ENCODE data around the gene STAT5B. TPM values are rescaled to one million over a fixed set of nuclear protein-coding genes. Genes with fewer than 3 reads are reported as not detected.

The STAT5B gene
- total and polyA plus RNA-seq, 2 of the 13 experiments (the other 11 are each of a cell fraction or from before 2014, with no cell fraction given): 21.0 to 42.8 TPM

DNA sequence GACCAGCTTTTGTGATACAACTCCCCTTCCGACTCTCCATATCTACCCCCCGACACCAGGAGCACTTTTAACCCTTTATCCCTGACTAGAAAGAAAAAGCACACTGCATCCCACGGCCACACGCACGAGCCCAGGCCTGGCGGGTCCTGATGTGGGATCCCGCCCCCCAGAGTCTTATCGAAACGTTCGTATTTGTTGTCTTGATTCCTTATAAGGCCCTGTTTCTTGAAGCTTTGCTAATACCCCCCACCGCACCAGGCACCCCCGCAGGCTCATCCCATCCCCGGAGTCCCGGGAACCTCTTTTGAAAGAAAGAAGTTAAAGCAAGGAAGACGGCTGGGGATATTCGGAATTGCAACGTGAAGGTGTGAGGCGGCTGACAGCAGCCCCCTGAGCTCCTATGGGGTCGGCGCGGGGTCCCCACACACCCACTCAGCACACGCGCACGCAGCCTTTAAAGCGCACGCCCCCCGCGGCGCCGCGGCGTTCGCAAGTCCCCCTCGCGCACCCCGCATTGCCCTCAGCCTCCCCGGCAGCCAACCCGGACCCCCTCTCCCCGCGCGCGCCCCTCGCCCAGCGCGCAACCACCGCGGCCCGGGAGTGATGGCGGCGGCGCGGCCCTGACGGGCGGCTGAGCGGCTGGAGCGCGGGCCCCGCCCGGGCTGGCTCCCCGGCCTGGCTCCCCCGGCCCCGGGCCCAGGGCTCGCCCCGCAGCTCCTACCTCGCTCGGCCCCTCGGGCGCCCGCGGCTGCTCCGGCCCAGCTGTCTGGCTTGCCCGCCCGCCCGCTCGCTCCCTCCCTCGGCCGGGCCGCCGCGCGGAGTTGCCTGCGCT, 448 bp downstream of the STAT5B start (continued):
- TF ChIP-seq ZNF652 (CRISPR knock-in tag; IDR thresholded peaks at IDR 0.05; ENCODE audit: borderline replicate concordance, low read depth) (peak; percentile 86), ZNF703 (CRISPR knock-in tag; IDR thresholded peaks at IDR 0.05; ENCODE audit: borderline replicate concordance) (0 out of 2 replicates have a peak, but pooled peaks have one; percentile 46), SRF (IDR thresholded peaks at IDR 0.05; ENCODE audit: low read depth, low read length) (peak; percentile 43; the same call in 1 of the 2 replicates), ZNF512 (CRISPR knock-in tag; IDR thresholded peaks at IDR 0.05) (no peak), PITX1 (CRISPR knock-in tag; IDR thresholded peaks at IDR 0.05) (no peak), ZNF556 (CRISPR knock-in tag; IDR thresholded peaks at IDR 0.05; ENCODE audit: borderline replicate concordance) (no peak), SALL2 (CRISPR knock-in tag; IDR thresholded peaks at IDR 0.05) (no peak; the same call in 1 of the 2 replicates), ZC3H13 (CRISPR knock-in tag; IDR thresholded peaks at IDR 0.05) (peak; percentile 46; the same call in 1 of the 2 replicates), MAX (IDR thresholded peaks at IDR 0.05) (peak; percentile 8; the same call in 1 of the 2 replicates), ZNF788 (CRISPR knock-in tag; IDR thresholded peaks at IDR 0.05; ENCODE audit: borderline replicate concordance) (no peak), RBM39 (IDR thresholded peaks at IDR 0.05; ENCODE audit: low read depth, low read length, poor library complexity, severe bottlenecking) (peak; percentile 16), ETV5 (CRISPR knock-in tag; IDR thresholded peaks at IDR 0.05; ENCODE audit: borderline replicate concordance) (no peak), PHF21A (CRISPR knock-in tag; IDR thresholded peaks at IDR 0.05) (0 out of 2 replicates have a peak, but pooled peaks have one; percentile 13), CSRNP2 (CRISPR knock-in tag; conservative IDR thresholded peaks at IDR 0.05; ENCODE audit: low read depth) (no peak), ARNT2 (CRISPR knock-in tag; IDR thresholded peaks at IDR 0.05; ENCODE audit: low read depth) (0 out of 2 replicates have a peak, but pooled peaks have one; percentile 50), ATF7 (IDR thresholded peaks at IDR 0.05) (no peak), ATF7 (CRISPR knock-in tag; IDR thresholded peaks at IDR 0.05) (no peak), ARID2 (CRISPR knock-in tag; IDR thresholded peaks at IDR 0.05; ENCODE audit: borderline replicate concordance) (peak; percentile 79)
- TF ChIP-seq, protein P1, sequence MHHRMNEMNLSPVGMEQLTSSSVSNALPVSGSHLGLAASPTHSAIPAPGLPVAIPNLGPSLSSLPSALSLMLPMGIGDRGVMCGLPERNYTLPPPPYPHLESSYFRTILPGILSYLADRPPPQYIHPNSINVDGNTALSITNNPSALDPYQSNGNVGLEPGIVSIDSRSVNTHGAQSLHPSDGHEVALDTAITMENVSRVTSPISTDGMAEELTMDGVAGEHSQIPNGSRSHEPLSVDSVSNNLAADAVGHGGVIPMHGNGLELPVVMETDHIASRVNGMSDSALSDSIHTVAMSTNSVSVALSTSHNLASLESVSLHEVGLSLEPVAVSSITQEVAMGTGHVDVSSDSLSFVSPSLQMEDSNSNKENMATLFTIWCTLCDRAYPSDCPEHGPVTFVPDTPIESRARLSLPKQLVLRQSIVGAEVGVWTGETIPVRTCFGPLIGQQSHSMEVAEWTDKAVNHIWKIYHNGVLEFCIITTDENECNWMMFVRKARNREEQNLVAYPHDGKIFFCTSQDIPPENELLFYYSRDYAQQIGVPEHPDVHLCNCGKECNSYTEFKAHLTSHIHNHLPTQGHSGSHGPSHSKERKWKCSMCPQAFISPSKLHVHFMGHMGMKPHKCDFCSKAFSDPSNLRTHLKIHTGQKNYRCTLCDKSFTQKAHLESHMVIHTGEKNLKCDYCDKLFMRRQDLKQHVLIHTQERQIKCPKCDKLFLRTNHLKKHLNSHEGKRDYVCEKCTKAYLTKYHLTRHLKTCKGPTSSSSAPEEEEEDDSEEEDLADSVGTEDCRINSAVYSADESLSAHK (CRISPR knock-in tag; IDR thresholded peaks at IDR 0.05; ENCODE audit: borderline replicate concordance): 0 out of 2 replicates have a peak, but pooled peaks have one; percentile 25
- TF ChIP-seq, protein P2, sequence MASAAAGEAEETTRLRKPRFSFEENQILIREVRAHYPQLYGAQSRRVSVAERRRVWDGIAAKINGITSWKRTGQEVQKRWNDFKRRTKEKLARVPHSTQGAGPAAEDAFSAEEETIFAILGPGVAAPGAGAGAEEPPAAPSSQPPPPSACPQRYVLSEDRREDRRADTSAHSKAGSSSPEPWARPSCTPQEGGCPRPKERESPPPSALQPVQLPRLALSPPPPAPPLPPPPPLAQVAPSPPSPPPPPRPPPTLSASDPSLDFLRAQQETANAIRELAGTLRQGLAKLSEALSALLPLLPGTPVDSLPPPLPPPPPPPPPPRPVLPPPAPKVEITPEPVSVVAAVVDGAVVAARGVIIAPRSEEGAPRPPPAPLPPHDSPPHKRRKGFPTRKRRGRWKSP (CRISPR knock-in tag; IDR thresholded peaks at IDR 0.05): no peak
